Osteocyte (in vitro differentiated cells): ENCODE results near the gene SMAP1. TPM values are rescaled to one million over a fixed set of nuclear protein-coding genes. Genes with fewer than 3 reads are reported as not detected.

ENCODE experiments used
- DNase-seq: peaks from one replicate; pipeline ENCODE4 v3.0.0; 2021; ENCODE audit warnings: mixed read lengths; ENCODE audit not compliant: unreplicated experiment; ENCODE audit errors: extremely low spot score
- H3K27ac Mint-ChIP-seq: one replicate; pipeline ENCODE4 v1.8.0; 2021; ENCODE audit warnings: mild to moderate bottlenecking, mixed read lengths; ENCODE audit not compliant: unreplicated experiment
- H3K27me3 Mint-ChIP-seq: one replicate; pipeline ENCODE4 v1.8.0; 2021; ENCODE audit warnings: mixed read lengths; ENCODE audit not compliant: unreplicated experiment
- H3K36me3 Mint-ChIP-seq: one replicate; pipeline ENCODE4 v1.8.0; 2021; ENCODE audit warnings: mixed read lengths; ENCODE audit not compliant: unreplicated experiment
- H3K4me1 Mint-ChIP-seq: one replicate; pipeline ENCODE4 v1.8.0; 2021; ENCODE audit warnings: mixed read lengths; ENCODE audit not compliant: unreplicated experiment
- H3K4me3 Mint-ChIP-seq: one replicate; pipeline ENCODE4 v1.8.0; 2021; ENCODE audit warnings: mild to moderate bottlenecking, moderate library complexity, mixed read lengths; ENCODE audit not compliant: unreplicated experiment
- H3K9me3 Mint-ChIP-seq: one replicate; pipeline ENCODE4 v1.8.0; 2021; ENCODE audit warnings: mixed read lengths; ENCODE audit not compliant: unreplicated experiment
- total RNA-seq: library from RNA; stranded (reverse); gene quantifications from 2 replicates; pipeline ENCODE4 v1.2.1, GENCODE V29; 2021
- TF ChIP-seq, protein P1 (sequence below): fragments of 200-600 bp; sonication (generic); IDR thresholded peaks from 2 replicates; pipeline ENCODE4 v1.5.0; 2021; ENCODE audit warnings: antibody characterized with exemption, mild to moderate bottlenecking, moderate library complexity

SMAP1 gene
- total RNA-seq, 1 donor from 2014 or later = 27.2 TPM

DNA sequence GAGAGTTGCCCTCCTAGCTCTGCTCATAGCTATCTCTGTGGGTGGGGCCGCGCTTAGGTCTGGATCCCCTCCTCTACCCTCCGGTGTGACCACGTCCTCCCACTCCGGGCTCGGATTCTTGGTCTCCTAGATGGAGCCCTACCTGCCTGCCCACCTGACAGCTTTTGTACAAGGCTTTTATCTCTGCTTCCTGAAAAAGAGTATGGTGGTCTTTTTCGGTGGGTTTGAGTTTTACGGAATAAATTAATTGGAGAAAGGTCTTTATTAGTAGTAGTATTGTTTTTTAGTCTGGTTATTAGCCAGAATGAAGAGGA is 773 bp downstream of the SMAP1 start:
- Mint-ChIP-seq H3K4me1 (peaks cover 30% of the 10 kb centered on the region), H3K27me3 (peaks cover 1% of the 10 kb centered on the region), H3K4me3 (peak overlapping the region; percentile 81), H3K27ac (peak overlapping the region; percentile 61), H3K9me3 (no peaks in the 10 kb centered on the region), H3K36me3 (no peaks in the 10 kb centered on the region)
- TF ChIP-seq, protein P1, sequence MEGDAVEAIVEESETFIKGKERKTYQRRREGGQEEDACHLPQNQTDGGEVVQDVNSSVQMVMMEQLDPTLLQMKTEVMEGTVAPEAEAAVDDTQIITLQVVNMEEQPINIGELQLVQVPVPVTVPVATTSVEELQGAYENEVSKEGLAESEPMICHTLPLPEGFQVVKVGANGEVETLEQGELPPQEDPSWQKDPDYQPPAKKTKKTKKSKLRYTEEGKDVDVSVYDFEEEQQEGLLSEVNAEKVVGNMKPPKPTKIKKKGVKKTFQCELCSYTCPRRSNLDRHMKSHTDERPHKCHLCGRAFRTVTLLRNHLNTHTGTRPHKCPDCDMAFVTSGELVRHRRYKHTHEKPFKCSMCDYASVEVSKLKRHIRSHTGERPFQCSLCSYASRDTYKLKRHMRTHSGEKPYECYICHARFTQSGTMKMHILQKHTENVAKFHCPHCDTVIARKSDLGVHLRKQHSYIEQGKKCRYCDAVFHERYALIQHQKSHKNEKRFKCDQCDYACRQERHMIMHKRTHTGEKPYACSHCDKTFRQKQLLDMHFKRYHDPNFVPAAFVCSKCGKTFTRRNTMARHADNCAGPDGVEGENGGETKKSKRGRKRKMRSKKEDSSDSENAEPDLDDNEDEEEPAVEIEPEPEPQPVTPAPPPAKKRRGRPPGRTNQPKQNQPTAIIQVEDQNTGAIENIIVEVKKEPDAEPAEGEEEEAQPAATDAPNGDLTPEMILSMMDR = no peak
- no peak for DNase-seq

DNA sequence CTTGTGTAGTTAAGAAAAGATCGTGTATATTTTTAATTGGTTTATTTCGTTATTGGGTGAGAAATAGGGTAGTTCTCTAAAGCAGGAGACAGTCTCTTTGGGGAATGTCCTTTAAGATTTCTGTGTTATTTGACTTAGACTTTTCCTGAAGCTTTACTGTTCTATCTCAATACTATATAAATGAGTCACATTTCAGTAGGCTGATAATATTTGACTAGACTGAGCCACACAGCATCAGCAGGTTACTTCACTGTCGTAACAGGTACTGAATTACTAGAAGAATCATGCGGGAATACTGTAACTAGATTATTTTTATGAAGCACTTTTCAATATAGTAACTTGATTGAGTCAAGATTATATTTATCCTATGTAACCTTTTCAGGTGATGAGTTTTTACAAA is 1.4 kb downstream of the SMAP1 start:
- DNase-seq = no peak
- H3K36me3 Mint-ChIP-seq = no peaks in the 10 kb centered on the region
- no peaks in the 10 kb centered on the region for H3K27me3 Mint-ChIP-seq
- no peaks in the 10 kb centered on the region for H3K9me3 Mint-ChIP-seq
- TF ChIP-seq, protein P1 = no peak
- peaks cover 34% of the 10 kb centered on the region for H3K4me1 Mint-ChIP-seq
- peak overlapping the region; percentile 81 for H3K4me3 Mint-ChIP-seq
- peak overlapping the region; percentile 61 for H3K27ac Mint-ChIP-seq

DNA sequence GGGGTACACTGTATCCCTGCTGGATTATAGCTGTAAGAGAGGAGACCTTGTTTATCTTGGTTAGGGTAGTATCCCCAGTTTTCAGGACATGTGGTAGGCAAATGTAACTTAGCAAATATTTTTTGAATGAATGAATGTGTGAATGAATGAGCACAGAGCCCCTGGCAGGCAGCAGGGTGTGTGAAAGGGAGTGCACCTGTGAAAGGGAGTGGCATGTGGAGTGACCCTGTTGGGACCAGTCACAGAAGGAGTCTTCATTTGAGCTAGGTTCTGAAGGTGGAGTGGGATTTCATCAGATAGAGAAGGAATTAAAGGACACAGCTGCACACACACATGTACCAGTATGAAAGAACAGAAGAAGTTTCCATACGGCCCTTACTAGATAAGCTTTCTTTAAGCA is 4.9 kb downstream of the SMAP1 start:
- Mint-ChIP-seq H3K27ac (no peak overlapping the region), H3K9me3 (no peaks in the 10 kb centered on the region), H3K4me1 (peaks cover 27% of the 10 kb centered on the region), H3K36me3 (no peaks in the 10 kb centered on the region), H3K27me3 (no peaks in the 10 kb centered on the region), H3K4me3 (no peak overlapping the region)
- no peak for DNase-seq
- TF ChIP-seq, protein P1 = no peak

DNA sequence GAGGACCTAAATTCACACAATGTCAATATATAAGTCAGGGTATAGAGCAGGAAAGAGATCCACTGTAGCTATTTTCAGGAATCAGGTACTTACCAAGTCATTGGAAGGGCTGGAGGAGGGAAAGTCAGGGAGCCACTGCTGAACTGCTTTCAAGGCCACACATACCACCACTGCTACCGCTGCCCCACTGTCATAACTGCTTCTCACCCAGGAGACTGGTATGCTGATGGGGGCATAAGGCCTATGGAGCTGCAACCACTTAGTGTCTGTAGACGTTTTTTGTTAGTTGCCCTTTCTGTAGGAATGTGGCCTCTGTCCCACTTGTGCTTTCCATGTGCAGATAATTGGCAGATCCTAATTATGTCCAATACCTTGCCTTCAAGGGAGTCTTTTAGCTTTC is 5.4 kb downstream of the SMAP1 start:
- H3K27ac Mint-ChIP-seq = peak overlapping the region; percentile 8
- TF ChIP-seq, protein P1 = no peak
- no peaks in the 10 kb centered on the region for H3K27me3 Mint-ChIP-seq

DNA sequence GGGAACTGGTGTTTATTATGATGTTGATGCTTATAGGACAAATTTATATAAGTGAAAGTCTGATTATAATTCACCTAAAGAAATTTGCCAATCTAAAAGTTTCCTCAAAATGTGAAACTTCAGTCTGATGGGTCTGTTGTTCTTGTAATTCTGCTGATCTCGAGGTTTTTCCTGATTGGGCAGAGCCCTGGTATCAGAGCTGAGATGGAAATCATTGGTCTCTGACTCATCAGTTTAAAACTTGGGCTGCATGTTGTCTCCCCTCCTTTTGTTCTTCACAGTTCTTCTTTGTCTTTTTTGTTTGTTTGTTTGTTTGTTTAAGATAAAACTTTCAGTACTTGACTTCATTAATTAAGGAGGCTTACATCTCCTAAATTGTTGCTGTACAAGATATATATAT is 5.9 kb downstream of the SMAP1 start:
- H3K9me3 Mint-ChIP-seq = no peaks in the 10 kb centered on the region
- H3K27me3 Mint-ChIP-seq = no peaks in the 10 kb centered on the region
- H3K27ac Mint-ChIP-seq = no peak overlapping the region
- H3K4me1 Mint-ChIP-seq = peaks cover 25% of the 10 kb centered on the region
- TF ChIP-seq, protein P1 = no peak
- DNase-seq = no peak
- H3K36me3 Mint-ChIP-seq = no peaks in the 10 kb centered on the region
- no peak overlapping the region for H3K4me3 Mint-ChIP-seq

More for the DNA sequence above, 5.4 kb downstream of the SMAP1 start:
- no peaks in the 10 kb centered on the region for H3K9me3 Mint-ChIP-seq
- no peak overlapping the region for H3K4me3 Mint-ChIP-seq
- no peak for DNase-seq
- H3K36me3 Mint-ChIP-seq = no peaks in the 10 kb centered on the region
- peaks cover 27% of the 10 kb centered on the region for H3K4me1 Mint-ChIP-seq
